ENCODE measurements around the gene DENND1A. TPM values are rescaled to one million over a fixed set of nuclear protein-coding genes. Genes with fewer than 3 reads are reported as not detected.

DENND1A gene
- total RNA-seq, 1 donor from 2014 or later: 23.0 TPM

GRCh38 chr9:123660691-123661466 lies 269.0 kb downstream of the DENND1A start:
- DNase-seq: no peak
- intact Hi-C loops (cut with DNase I): no loop called here
- H3K27ac ChIP-seq: no peak overlapping the region
- H3K36me3 ChIP-seq: no peaks in the 10 kb centered on the region
- TF ChIP-seq CTCF (IDR thresholded peaks at IDR 0.05): no peak
- no peaks in the 10 kb centered on the region for H3K27me3 ChIP-seq (ENCODE audit: low read depth)
- no peak overlapping the region for H3K4me3 ChIP-seq
- ATAC-seq: no peak
- peaks cover 8% of the 10 kb centered on the region for H3K9me3 ChIP-seq
- H3K4me1 ChIP-seq: no peaks in the 10 kb centered on the region

GRCh38 chr9:123659358-123659757 lies 270.6 kb downstream of the DENND1A start:
- Histone ChIP-seq H3K36me3 (no peaks in the 10 kb centered on the region), H3K27ac (no peak overlapping the region), H3K9me3 (peaks cover under 1% of the 10 kb centered on the region), H3K4me1 (no peaks in the 10 kb centered on the region), H3K27me3 (ENCODE audit: low read depth) (no peaks in the 10 kb centered on the region), H3K4me3 (no peak overlapping the region)
- no peak for ATAC-seq
- TF ChIP-seq CTCF (IDR thresholded peaks at IDR 0.05): no peak
- DNase-seq: no peak
- intact Hi-C loops (cut with DNase I): no loop called here

GRCh38 chr9:123658792-123659191 lies 271.1 kb downstream of the DENND1A start:
- H3K36me3 ChIP-seq: no peaks in the 10 kb centered on the region
- H3K27me3 ChIP-seq (ENCODE audit: low read depth): no peaks in the 10 kb centered on the region
- TF ChIP-seq CTCF (IDR thresholded peaks at IDR 0.05): no peak
- ATAC-seq (no peak), DNase-seq (no peak)
- intact Hi-C loops (cut with DNase I): no loop called here
- H3K4me3 ChIP-seq: no peak overlapping the region
- no peaks in the 10 kb centered on the region for H3K9me3 ChIP-seq
- no peaks in the 10 kb centered on the region for H3K4me1 ChIP-seq
- H3K27ac ChIP-seq: no peak overlapping the region

GRCh38 chr9:123657941-123658340 lies 272.0 kb downstream of the DENND1A start:
- no peak for TF ChIP-seq CTCF (IDR thresholded peaks at IDR 0.05)

GRCh38 chr9:123657099-123657498 lies 272.8 kb downstream of the DENND1A start:
- DNase-seq: no peak
- no peaks in the 10 kb centered on the region for H3K9me3 ChIP-seq
- no peak for ATAC-seq
- intact Hi-C loops (cut with DNase I): no loop called here
- no peaks in the 10 kb centered on the region for H3K27me3 ChIP-seq (ENCODE audit: low read depth)
- TF ChIP-seq CTCF (IDR thresholded peaks at IDR 0.05): no peak
- H3K4me1 ChIP-seq: no peaks in the 10 kb centered on the region
- no peak overlapping the region for H3K4me3 ChIP-seq
- H3K27ac ChIP-seq: no peak overlapping the region
- no peaks in the 10 kb centered on the region for H3K36me3 ChIP-seq

More at GRCh38 chr9:123657941-123658340, 272.0 kb downstream of the DENND1A start:
- H3K4me3 ChIP-seq: no peak overlapping the region
- no peaks in the 10 kb centered on the region for H3K4me1 ChIP-seq
- ATAC-seq (no peak), DNase-seq (no peak)
- no peaks in the 10 kb centered on the region for H3K36me3 ChIP-seq
- no peak overlapping the region for H3K27ac ChIP-seq
- H3K9me3 ChIP-seq: no peaks in the 10 kb centered on the region
- intact Hi-C loops (cut with DNase I): no loop called here
- no peaks in the 10 kb centered on the region for H3K27me3 ChIP-seq (ENCODE audit: low read depth)

Measured in lower lobe of right lung (tissue), 2 donors.